Stimulated activated CD8-positive, alpha-beta memory T cell treated with anti-CD3 and anti-CD28 coated beads, Interleukin-4, amount 100 ng/mL, for 1 hour (primary cell): Measurements from ENCODE around the gene POP4.
"Not testable (repeated sequence)": the region's sequence is repeated elsewhere in the genome, so short reads cannot be mapped to it uniquely, and the experiment has no call there.

Experiments
- DNase-seq, 2 donors: peaks; one replicate each; pipeline ENCODE4 v3.0.0-alpha.2; 2020; ENCODE audit warnings: low read depth in 2 of 2, low spot score in 1 of 2

Gene POP4

DNA sequence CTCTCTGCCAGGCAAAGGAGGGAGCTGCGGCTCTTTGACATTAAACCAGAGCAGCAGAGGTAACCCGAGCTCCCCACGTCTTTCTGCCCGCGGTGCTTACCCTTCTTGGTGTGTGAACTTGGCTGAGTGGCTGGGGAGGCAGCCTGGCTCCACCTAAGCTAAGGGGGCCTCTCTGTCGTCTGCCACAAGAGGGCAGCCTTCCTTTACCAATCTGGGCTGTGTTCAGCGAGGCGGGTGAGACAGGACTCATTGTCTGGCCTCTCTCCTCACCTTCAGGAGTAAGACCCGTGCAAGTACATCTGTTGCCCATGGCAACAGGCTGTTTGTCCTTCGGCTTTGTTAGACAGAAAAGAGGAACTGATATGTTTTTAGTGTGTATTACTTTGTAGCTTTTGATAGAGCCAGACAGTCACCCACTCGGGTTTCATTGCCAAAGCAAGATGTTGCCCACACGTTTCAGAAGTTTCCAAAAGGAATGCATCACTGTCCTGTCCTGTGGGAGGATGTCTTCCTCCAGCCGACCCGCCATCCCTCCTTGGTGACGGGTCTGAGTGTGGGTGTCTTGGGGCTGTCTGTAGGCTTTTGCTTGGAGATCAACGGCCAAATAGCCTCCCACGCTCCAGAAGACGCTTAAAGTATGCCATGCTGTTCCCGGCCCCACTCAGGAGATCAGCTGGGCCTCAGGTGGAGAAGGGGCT is 4.6 kb downstream of the POP4 start:
- DNase-seq = peak; percentile 58 to 66

DNA sequence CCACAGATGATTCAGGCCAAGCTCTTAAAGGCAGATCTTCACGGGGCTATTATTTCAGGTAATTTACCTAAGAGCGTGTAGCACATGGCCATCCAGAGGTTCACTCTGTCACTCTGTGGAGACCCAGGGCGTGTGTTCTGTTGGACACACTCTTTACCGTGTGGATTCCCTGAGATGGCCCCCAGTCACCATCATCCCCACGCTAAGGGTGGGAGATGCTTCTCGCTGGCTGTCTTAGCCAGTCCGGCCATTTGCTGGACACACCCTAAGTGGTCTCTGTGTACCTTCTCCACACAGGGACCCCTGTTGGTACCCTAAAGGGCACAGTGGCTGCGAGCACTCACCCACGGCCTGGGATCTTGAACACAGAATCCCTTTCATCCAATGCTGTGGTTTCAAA is 6.0 kb downstream of the POP4 start:
- no peak for DNase-seq

DNA sequence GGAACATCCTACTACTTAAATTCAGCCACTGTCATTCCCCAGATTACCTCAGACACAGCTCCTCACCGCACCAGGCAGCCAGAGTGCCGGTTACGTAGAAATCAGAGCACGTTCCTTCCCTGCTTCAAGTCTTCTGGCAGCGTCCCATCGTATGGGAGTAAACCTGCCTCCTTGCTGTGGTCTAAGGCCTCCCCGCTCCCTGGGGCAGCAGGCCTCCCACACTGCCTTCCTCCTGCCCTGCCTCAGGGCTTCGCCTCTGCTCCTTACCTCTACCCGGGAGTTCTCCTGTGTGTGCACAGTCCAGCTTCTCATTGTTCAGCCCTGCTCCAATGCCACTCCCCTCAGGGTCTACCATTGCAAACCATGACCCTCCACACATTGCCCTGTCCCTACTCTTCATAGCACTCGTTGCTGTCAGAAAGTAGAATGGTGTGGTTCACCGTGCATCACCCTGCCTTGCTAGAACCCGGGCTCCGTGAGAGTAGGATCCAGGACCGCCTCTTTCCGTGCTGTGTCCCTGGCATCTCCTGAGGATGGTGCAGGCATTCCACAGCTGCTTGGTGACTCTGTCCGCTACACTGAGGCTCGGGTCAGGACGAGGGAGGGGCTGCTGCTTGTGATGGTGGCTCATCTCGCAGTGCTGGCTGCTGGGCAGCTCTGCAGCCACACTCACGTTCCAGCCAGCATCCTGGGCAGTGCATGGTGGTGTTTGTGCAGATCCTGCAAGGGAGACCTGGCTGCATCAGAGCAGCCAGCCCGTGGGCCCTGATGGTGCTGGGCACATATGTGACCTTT is 6.9 kb downstream of the POP4 start:
- DNase-seq = no peak

DNA sequence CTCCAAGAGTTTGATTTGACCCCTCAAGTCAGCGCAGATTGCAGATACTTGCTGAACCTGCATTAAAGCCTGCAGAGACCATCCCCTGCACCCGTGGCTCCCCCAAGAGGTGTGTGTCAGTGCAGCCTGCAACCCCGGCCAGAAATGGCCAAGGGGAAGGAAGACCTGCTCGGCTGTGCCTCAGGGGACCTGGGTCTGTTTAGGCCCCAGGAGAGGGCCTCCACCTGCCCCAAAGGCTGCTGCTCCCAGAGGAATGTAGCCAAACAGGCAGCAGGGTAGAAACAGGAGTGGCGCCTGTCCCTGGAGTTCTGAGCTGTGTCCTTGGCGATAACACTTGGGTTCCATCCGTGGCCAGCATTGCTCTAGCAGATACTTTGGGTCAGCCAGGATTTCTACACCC is 8.0 kb downstream of the POP4 start:
- no peak for DNase-seq

DNA sequence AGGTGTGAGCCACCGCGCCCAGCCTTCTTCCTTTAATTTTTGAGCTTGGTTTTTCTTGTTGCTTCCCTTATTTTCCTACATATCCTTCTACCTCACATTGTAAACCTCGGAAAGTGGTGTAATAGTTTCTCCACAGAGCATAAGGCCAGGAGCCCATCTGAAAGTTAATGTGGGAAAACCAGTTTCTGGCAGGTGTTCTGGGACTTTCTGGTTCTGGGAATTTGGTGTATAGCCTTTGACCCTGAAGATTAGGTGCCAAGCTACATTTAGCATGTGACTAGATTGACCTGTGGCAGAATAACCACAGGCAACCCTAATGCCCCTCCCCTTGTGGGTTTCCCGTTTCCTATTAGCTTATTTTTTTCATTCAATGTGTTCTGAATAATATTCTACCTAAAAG is 8.7 kb downstream of the POP4 start:
- DNase-seq = no peak

DNA sequence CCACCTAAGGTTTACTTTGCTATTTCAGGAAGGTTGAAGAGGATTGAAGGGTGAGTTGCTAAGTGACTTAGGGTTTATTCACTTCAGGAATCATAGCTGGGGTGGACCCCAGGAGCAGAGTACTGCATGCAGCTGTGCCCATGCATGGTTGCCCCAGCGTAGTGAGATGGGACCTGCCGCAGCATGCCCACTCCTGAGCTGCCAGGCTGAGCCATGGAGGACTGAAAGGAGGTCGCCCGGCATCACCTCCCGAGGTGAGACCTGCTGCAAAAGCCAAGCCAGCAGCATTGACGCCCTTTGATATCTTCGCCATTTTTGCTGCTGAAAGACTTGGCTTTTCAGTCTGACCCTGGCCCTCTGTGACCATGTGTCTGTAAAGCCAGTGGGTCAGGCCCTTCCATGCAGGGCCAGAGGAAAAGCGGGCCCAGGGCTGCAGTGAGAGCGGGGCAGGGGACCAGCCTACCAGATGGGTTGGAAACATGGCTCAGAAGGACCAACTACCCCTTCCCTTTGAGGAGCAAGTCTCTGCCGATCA is 9.9 kb downstream of the POP4 start:
- DNase-seq = no peak

DNA sequence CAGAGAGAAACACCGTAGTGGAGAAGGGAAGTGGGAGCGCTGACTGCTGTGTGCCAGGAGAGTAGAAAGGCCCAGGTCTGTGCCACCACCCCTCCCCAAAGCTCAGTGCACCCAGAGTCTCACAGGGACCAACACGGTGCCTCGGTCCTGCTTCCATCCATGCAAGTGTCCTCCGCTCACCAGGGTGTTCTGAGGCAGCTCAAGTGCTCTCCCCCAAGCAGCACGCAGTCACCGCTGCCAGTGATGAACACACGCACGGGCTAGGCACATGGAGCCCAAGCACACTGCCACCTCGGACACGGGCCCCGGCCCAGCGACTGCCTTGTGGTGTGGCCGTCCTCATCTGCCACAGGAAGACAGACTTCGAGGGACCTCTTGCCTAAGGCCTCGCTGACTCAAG is 10.5 kb downstream of the POP4 start:
- DNase-seq = no peak

DNA sequence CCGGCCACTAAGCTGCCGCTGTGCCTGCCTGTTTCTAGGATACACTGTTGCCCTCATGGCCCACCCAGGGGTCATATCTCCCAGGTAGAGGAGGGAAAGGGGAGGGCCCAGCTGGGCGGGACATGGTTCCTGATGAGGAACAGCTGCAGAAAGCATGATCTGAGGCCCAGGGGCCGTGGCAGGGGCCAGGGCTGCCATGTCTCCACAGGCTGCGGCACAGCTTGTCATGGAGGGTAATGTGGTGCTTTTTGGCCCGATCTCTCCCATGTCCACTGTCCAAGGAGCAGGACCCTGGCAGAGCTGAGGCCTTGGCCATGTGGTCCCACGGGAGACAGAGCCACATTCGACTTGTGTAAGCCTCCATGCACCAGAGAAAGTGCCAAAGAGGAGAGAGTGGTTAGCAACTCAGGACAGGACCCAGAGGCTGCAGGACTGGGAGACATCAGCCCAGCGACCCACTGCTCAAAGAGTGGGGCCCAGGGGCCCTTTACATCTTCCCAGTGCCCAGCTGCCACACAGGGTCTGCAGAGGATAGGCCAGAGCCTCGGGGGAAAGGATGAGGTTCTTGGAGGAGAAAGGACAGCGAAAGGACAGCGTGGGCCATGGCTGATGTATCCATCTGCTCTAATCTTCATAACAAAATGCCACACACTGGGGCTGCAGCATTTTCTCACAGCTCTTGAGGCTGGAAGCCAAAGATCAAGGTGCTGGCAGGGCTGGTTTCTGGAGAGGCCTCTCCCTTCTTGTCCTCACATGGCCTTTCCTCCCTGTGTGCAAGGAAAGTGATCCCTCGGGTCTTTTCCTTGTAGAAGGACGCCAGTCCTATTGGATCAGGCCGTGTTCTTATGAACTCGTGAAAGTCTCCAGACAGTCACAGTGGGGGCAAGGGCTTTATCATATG is 11.5 kb downstream of the POP4 start:
- DNase-seq = no peak

DNA sequence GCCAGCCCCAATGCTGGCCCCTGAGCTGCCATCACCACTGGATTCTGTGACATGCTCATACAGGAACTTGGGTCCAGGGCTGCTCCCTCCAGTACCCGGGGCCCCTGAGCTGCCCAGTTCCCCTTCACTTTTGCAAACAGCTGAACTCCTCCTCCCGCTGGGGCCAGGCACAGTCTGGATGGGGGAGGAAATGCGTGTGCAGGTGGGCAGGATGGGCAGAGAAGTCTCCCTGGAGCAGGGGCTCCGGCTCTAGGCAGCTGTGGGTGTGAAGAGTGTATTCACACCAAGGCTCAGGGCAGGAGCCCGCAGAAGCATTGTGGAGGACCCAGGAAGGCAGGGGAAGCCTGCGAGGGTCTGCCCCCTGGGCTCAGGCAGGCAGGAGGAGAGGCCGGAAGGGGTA is 12.4 kb downstream of the POP4 start:
- no peak for DNase-seq

DNA sequence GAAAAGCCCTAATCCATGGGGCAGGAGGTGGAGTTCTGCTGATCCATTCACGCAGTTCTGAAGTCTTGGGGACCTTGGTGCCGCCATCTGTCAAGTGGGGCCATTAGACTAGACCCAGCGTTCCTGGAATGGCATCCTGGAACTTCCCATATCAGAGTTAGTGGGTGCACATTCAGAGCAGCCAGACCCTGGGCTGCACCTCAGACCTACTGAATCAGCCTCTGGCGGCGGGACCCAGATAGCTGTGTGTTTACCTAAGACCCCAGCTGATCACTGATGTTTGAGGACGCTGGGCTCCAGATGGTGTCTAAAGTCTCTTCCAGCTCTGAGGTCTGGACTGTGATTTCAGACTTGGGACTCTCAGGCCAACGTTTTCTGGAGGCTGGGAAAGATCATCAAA is 12.8 kb downstream of the POP4 start:
- DNase-seq = no peak

DNA sequence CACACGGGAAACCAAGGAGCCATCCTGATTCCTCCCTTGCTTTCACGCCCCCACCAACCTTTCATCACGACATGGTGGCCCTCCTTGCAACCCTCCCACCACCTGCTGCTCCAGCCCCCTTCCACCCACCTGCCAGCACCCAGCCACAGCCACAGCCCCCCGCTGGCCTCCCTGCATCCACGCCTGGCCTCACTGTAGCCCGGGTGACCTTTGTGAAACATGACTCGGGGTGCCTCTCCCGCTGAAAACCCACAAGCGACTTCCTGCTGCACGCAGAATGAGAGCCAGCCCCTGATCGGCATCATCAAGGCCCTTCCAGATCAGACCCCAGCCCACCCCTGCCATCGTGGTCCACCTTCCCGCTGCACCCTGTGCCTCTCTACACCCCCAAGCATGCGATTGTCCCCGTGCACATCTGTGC is 14.9 kb downstream of the POP4 start:
- DNase-seq = no peak

DNA sequence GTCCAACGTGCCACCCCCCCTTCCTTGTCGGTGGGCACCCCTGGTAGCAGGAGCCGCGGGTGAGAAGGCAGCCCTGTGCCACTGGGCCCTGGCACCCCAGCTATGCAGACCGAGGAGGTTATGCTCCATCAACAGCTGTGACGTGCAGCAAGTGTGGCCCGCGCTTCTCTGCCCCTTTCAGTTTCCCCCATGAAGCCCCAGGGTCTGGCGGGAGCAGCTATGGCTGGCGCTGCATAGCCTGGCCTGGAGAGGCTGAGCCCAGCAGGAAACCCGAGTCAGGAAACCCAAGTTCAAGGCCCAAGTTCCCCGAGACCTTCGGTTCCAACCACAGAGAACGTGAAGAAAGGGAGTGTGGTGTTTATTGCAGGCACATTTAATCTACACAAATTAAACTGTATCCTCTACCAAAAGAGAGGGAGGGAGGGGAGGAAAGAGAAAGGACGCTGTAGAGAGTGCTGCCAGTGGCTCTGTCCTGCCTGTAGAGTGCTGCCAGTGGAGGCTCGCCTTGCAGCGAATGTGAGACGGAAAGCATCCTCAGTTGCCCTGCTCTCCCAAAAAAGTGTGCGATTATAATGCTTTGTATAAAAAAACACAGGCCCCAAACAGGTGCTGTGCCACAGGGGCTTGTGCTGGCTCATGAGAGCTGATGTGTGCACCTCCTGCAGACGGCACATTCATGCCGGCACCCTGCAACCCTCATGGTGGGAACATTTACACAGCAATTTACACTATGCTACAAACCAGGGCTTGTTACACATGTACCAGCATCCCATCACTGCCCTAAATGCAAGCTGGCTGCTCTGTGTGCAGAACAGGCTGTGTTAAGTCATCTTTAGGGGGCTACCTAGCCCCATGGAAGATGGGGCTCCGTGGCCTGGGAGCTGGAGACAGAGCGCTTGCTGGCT is 16.3 kb downstream of the POP4 start:
- no peak for DNase-seq

DNA sequence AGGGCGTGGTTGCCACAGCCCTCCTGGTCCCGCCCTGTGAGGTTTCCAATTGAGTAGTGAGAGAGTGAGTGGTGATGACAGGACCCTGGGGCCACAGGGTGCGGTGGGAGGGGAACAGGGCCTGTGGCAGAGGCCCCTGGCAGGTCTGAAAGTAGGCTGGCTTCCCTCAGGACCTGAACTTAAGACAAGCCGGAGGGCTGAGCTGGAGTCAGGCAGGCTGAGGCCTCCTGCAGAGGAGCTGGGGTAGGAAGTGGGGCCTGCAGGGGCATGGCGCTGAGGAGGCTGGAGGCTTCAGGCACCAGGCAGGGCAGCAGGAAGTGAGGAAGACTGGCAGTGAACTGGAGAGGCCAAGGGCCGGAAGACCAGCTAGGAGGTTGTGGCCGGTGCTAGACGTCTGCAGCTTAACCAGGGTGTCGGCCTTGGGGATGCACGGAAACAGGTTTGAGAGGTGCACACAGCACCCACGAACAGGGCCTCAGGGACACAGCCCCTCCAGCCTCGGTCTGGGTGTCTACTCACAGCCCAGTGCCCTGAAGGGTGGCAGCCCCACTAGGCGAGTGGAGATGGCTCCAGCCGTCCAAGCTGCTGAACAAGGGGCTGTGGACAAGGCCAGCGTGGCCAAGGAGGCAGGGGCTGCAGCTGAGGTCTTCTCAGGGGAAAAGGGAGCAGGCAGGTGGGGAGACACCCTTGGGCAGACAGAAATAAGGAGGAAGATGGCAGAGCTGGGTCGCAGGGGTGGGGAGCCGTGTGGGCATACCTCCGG is 17.8 kb downstream of the POP4 start:
- no peak for DNase-seq

DNA sequence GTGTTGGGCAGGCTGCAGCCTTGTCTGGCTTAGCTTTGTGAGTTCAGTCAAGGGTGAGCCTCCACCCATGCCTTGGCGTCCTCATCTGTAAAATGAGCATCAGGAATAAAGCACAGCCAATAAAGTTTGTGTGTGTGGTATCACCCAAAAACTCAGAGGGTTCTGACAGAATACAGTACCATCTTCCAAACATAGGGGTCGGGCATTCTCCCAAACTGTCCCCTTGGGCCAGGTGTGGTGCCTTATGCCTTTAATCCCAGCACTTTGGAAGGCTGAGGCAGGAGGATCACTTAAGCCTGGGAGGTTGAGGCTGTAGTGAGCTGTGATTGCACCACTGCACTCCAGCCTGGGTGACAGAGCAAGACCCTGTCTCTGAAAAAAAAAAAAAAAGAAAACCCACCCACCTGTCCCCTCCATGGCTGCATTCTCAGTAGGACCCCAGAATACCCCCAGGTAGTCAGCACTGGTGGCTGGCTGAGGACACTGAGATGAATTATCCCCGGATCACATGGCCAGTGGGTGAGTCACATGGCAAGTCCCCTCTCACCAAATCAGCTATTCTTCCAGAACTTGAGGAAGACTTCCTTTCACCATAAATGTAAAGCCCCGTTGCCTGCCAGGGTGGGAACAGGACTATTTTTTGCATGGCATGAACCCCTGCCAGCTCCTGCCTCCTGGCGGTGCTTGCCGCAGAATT is 18.6 kb downstream of the POP4 start:
- no peak for DNase-seq

DNA sequence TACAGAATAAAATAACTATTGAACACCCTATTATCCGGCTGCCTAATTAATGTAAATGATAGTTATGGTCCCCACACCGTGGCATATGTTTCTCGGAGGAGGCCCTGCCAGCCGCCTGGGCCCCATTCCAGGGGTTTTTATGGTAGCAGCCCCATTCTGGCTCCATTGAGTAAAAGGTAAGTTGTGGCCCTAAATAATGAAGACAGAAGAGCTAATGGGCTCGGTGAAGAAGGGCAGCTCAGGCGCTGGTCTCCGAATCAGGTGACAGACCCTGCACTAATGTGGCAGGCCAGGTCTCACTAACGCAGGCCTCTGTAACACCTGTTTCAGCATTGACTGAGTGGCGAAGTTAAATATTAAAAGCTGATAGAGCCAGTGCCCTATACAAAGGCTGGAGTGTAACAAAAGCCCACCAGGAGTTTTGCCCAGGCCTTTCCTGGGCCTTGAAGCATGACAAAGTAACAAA is 19.1 kb downstream of the POP4 start:
- no peak for DNase-seq

DNA sequence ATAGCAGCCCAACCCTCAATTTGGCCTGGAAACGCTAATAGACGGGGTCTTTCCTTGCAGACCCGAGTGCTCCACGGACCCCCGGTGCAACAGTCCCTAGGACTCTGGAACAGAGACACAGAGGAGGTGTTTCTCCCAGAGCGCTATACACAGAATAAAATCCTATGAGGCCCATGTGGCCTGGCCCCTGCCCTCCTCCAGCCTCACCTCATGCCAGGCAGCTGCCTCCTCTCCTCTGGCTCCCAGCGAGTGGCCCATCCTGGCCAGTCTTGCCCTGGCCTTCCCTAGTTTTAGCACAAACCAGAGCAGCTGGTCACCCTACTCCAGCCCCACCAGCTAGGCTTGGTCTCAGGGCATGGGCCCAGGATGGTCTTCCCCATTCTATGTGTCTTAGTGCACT is 20.3 kb downstream of the POP4 start:
- DNase-seq = no peak

DNA sequence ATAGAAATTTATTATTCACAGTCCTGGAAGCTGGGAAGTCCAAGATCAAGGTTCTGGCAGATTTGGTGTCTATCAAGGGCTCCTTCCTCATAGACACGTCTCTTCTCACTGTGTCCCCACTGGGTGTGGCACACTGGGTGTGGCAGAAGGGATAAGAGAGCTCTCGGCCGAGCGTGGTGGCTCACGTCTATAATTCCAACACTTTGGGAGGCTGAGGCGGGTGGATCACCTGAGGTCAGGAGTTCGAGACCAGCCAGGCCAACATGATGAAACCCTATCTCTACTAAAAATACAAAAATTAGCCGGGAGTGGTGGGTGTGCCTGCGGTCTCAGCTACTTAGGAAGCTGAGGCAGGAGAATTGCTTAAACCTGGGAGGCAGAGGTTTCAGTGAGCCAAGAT is 20.7 kb downstream of the POP4 start:
- not testable (repeated sequence) for DNase-seq

DNA sequence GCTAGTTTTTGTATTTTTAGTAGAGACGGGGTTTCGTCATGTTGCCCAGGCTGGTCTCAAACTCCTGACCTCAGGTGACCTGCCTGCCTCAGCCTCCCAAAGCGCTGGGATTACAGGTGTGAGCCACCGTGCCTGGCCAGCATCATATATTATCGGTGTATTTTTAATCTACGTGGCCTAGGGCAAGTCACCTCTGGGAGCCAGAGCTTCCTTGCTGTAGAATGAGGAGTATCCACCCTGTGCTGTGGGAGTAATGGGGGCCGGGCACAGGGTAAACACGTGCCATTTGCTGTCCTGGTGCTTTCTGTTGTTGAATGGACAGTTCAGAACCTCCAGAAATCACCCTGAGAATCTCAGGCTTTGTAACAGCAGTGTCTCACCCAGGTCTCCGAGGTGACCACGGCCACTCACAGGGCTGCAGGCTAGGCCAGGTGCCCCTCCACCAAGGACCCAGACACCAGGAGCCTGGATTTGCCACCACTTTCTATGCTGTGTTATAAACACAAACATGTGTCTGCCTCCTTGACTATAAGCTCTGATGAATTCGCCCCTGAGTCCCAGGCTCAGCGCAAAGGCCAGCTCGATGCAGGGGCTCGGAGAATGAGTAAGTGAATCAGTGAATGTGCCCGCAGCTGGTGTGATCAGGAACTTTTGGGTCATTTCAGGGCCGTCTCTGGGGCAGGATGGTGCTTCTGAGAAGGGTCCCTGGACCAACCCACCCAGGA is 22.7 kb downstream of the POP4 start:
- no peak for DNase-seq
